Measurements from ENCODE around the gene PALLD. TPM values are rescaled to one million over a fixed set of nuclear protein-coding genes. Genes with fewer than 3 reads are reported as not detected.

Gene PALLD
- total and polyA plus RNA-seq, 3 donors from 2014 or later = 138 to 156 (median 146) TPM

GRCh38 chr4:168812806-168813205 is 316.0 kb downstream of the PALLD start:
- Histone ChIP-seq H3K4me3 (no peak overlapping the region), H3K27me3 (no peaks in the 10 kb centered on the region), H3K9me3 (no peaks in the 10 kb centered on the region), H3K36me3 (ENCODE audit: low read depth, missing control alignments) (no peaks in the 10 kb centered on the region), H3K27ac (peak overlapping the region; percentile 5 to 73), H3K4me1 (peaks cover 15% of the 10 kb centered on the region)
- TF ChIP-seq CTCF (IDR thresholded peaks at IDR 0.05) (no peak), POLR2A (IDR thresholded peaks at IDR 0.05) (no peak)
- WGBS, 2 donors = 57 to 60% methylated on average over 6 of the region's 6 CpGs
- DNase-seq = no peak
- intact Hi-C loops (cut with DNase I; ENCODE audit: low total_unique reads) = loop anchor here (10.0 kb wide), 1 partner anchor 98 kb away; no protein-coding TSS in a partner anchor

GRCh38 chr4:168813890-168814289 is 317.0 kb downstream of the PALLD start:
- intact Hi-C loops (cut with DNase I; ENCODE audit: low total_unique reads) = loop anchor here (10.0 kb wide), 1 partner anchor 99 kb away; no protein-coding TSS in a partner anchor

GRCh38 chr4:168815379-168816345 is 318.8 kb downstream of the PALLD start:
- DNase-seq = no peak
- H3K9me3 ChIP-seq = no peaks in the 10 kb centered on the region
- intact Hi-C loops (cut with DNase I; ENCODE audit: low total_unique reads) = loop anchor here (10.0 kb wide), 1 partner anchor 101 kb away; no protein-coding TSS in a partner anchor
- 56 to 60% methylated on average over 13 of the region's 13 CpGs for WGBS, 2 donors
- peak overlapping the region; percentile 50 to 81 for H3K27ac ChIP-seq
- no peaks in the 10 kb centered on the region for H3K36me3 ChIP-seq (ENCODE audit: low read depth, missing control alignments)
- no peak for TF ChIP-seq POLR2A (IDR thresholded peaks at IDR 0.05)
- no peak for TF ChIP-seq CTCF (IDR thresholded peaks at IDR 0.05)
- H3K4me1 ChIP-seq = peaks cover 15% of the 10 kb centered on the region
- H3K4me3 ChIP-seq = no peak overlapping the region
- H3K27me3 ChIP-seq = no peaks in the 10 kb centered on the region

More at GRCh38 chr4:168813890-168814289, 317.0 kb downstream of the PALLD start:
- Histone ChIP-seq H3K9me3 (no peaks in the 10 kb centered on the region), H3K4me3 (no peak overlapping the region), H3K27ac (peak overlapping the region in 1 of 2 donors; percentile 73), H3K36me3 (ENCODE audit: low read depth, missing control alignments) (no peaks in the 10 kb centered on the region), H3K27me3 (no peaks in the 10 kb centered on the region), H3K4me1 (peaks cover 15% of the 10 kb centered on the region)
- WGBS, 2 donors = 45 to 51% methylated on average over 3 of the region's 3 CpGs
- DNase-seq = no peak
- TF ChIP-seq POLR2A (IDR thresholded peaks at IDR 0.05) (no peak), CTCF (IDR thresholded peaks at IDR 0.05) (no peak)

- 51 to 61% methylated on average over 2 of the region's 2 CpGs for WGBS, 2 donors
- no peak for TF ChIP-seq CTCF (IDR thresholded peaks at IDR 0.05)
- TF ChIP-seq POLR2A (IDR thresholded peaks at IDR 0.05) = no peak
- no peak overlapping the region for H3K4me3 ChIP-seq
- DNase-seq = no peak
- H3K9me3 ChIP-seq = no peaks in the 10 kb centered on the region
- intact Hi-C loops (cut with DNase I; ENCODE audit: low total_unique reads) = loop anchor here (10.0 kb wide), 1 partner anchor 103 kb away; no protein-coding TSS in a partner anchor
- peaks cover 12% of the 10 kb centered on the region for H3K4me1 ChIP-seq
- H3K27ac ChIP-seq = peak overlapping the region in 1 of 2 donors; percentile 81
- no peaks in the 10 kb centered on the region for H3K27me3 ChIP-seq
- no peaks in the 10 kb centered on the region for H3K36me3 ChIP-seq (ENCODE audit: low read depth, missing control alignments)
Measured at GRCh38 chr4:168817370-168817769, 320.5 kb downstream of the PALLD start.

Measured in testis (tissue), 3 donors.